Esophagus squamous epithelium (tissue), 5 donors: Measurements from ENCODE around the gene IQUB. TPM values are rescaled to one million over a fixed set of nuclear protein-coding genes. Genes with fewer than 3 reads are reported as not detected.

Source experiments
- DNase-seq: peaks from one replicate; lab custom pipeline; 2025; lab: John Stamatoyannopoulos, UW
- H3K27ac ChIP-seq, 4 donors: fragments of 200-600 bp; sonication (generic); one replicate each; pipeline ENCODE4 v1.5.1; 2016 to 2019; ENCODE audit warnings: mild to moderate bottlenecking in 1 of 4
- H3K27me3 ChIP-seq, 4 donors: fragments of 200-600 bp; sonication (generic); 1 replicate in 3 of 4; 2 replicates in 1 of 4; pipeline versions ENCODE4 v1.5.1 to v1.6.0; 2017 to 2021; ENCODE audit warnings: antibody characterized with exemption in 1 of 4
- H3K36me3 ChIP-seq, 3 donors: fragments of 200-600 bp; sonication (generic); one replicate each; pipeline ENCODE4 v1.5.1; 2016 to 2019
- H3K4me1 ChIP-seq, 3 donors: fragments of 200-600 bp; sonication (generic); one replicate each; pipeline ENCODE4 v1.5.1; 2017 to 2019
- H3K4me3 ChIP-seq, 4 donors: fragments of 200-600 bp; sonication (generic); 1 replicate in 3 of 4; 2 replicates in 1 of 4; pipeline ENCODE4 v1.5.1; 2016 to 2019; ENCODE audit warnings: mild to moderate bottlenecking in 2 of 4, moderate library complexity in 1 of 4
- H3K9me3 ChIP-seq, 3 donors: fragments of 200-600 bp; sonication (generic); one replicate each; pipeline ENCODE4 v1.5.1; 2016 to 2019
- CTCF ChIP-seq, 6 experiments: fragments of 450-650 bp in 4 of 6; fragments of 200-600 bp in 2 of 6; sonication (generic) in 2 of 6; IDR thresholded peaks; one replicate each; pipeline ENCODE4 v1.5.1; 2016 to 2019; ENCODE audit warnings: antibody characterized with exemption in 6 of 6, mild to moderate bottlenecking in 4 of 6, moderate library complexity in 4 of 6
- POLR2A ChIP-seq, 4 donors: fragments of 450-650 bp; IDR thresholded peaks; one replicate each; pipeline ENCODE4 v1.6.1; 2017; ENCODE audit warnings: antibody characterized with exemption in 4 of 4, mild to moderate bottlenecking in 4 of 4, moderate library complexity in 3 of 4
- WGBS, 2 donors: methylation state at CpG; one replicate each; pipeline ENCODE4 v1.1.5; 2018; 5-methylcytosine and 5-hydroxymethylcytosine counted together
- intact Hi-C: fragments of 100-400 bp; cut with DNase I; formaldehyde crosslinking; loops from one replicate; pipeline ENCODE4 v1.15.0; 2022
- total RNA-seq, 4 donors: library from RNA; depleted of rRNA; stranded (reverse); fragments of >200 nt; gene quantifications; one replicate each; pipeline ENCODE4 v1.1.0, GENCODE V29; 2016
- donor health status: DM: yes; HTN: yes; CAD: no.

IQUB gene
- total RNA-seq, 4 donors from 2014 or later = 0.27 TPM; not detected in 3

GRCh38 chr7:123498601-123499000 lies 35.8 kb downstream of the IQUB start:
- intact Hi-C loops = no loop called here
- DNase-seq = no peak
- WGBS, 2 donors = 30 to 31% methylated on average over 2 of the region's 2 CpGs

GRCh38 chr7:123498031-123498430 lies 36.4 kb downstream of the IQUB start:
- no peak for DNase-seq
- no peaks in the 10 kb centered on the region for H3K9me3 ChIP-seq
- H3K27ac ChIP-seq = no peak overlapping the region
- no peak overlapping the region for H3K4me3 ChIP-seq
- TF ChIP-seq CTCF (IDR thresholded peaks at IDR 0.05) = no peak
- H3K4me1 ChIP-seq = peaks cover 0 to 3% (median 0%) of the 10 kb centered on the region in 3 donors
- H3K36me3 ChIP-seq = no peaks in the 10 kb centered on the region
- peaks cover 0 to 3% (median 0%) of the 10 kb centered on the region in 4 donors for H3K27me3 ChIP-seq
- 64 to 83% methylated on average over 1 of the region's 1 CpG for WGBS, 2 donors
- intact Hi-C loops = no loop called here

More at GRCh38 chr7:123498601-123499000, 35.8 kb downstream of the IQUB start:
- Histone ChIP-seq H3K4me3 (no peak overlapping the region), H3K36me3 (no peaks in the 10 kb centered on the region), H3K4me1 (peaks cover 0 to 3% (median 0%) of the 10 kb centered on the region in 3 donors), H3K27me3 (peaks cover 0 to 3% (median 0%) of the 10 kb centered on the region in 4 donors), H3K27ac (no peak overlapping the region), H3K9me3 (no peaks in the 10 kb centered on the region)
- TF ChIP-seq POLR2A (IDR thresholded peaks at IDR 0.05) (no peak), CTCF (IDR thresholded peaks at IDR 0.05) (no peak)

GRCh38 chr7:123494193-123494796 lies 40.1 kb downstream of the IQUB start:
- no peak overlapping the region for H3K4me3 ChIP-seq
- peak in 5 of 6 experiments; percentile 48 to 76 (median 66) for TF ChIP-seq CTCF (IDR thresholded peaks at IDR 0.05)
- TF ChIP-seq POLR2A (IDR thresholded peaks at IDR 0.05) = no peak
- DNase-seq = no peak
- H3K27me3 ChIP-seq = peaks cover 0 to 3% (median 0%) of the 10 kb centered on the region in 4 donors
- no peak overlapping the region for H3K27ac ChIP-seq
- intact Hi-C loops = no loop called here
- H3K4me1 ChIP-seq = peaks cover 0 to 3% (median 0%) of the 10 kb centered on the region in 3 donors
- 3 to 7% methylated on average over 3 of the region's 3 CpGs for WGBS, 2 donors
- no peaks in the 10 kb centered on the region for H3K36me3 ChIP-seq
- H3K9me3 ChIP-seq = no peaks in the 10 kb centered on the region

GRCh38 chr7:123492485-123492884 lies 41.9 kb downstream of the IQUB start:
- no peak for TF ChIP-seq POLR2A (IDR thresholded peaks at IDR 0.05)
- no peak for TF ChIP-seq CTCF (IDR thresholded peaks at IDR 0.05)
- Histone ChIP-seq H3K4me1 (peaks cover 0 to 3% (median 0%) of the 10 kb centered on the region in 3 donors), H3K27ac (no peak overlapping the region), H3K4me3 (no peak overlapping the region), H3K27me3 (no peaks in the 10 kb centered on the region), H3K9me3 (no peaks in the 10 kb centered on the region), H3K36me3 (no peaks in the 10 kb centered on the region)
- 62 to 66% methylated on average over 3 of the region's 3 CpGs for WGBS, 2 donors
- intact Hi-C loops = no loop called here
- DNase-seq = no peak

GRCh38 chr7:123485721-123486120 lies 48.7 kb downstream of the IQUB start:
- Histone ChIP-seq H3K27me3 (no peaks in the 10 kb centered on the region), H3K36me3 (no peaks in the 10 kb centered on the region), H3K4me1 (no peaks in the 10 kb centered on the region), H3K27ac (no peak overlapping the region), H3K4me3 (no peak overlapping the region), H3K9me3 (no peaks in the 10 kb centered on the region)
- DNase-seq = no peak
- intact Hi-C loops = no loop called here
- TF ChIP-seq CTCF (IDR thresholded peaks at IDR 0.05) = no peak
- 58 to 74% methylated on average over 2 of the region's 2 CpGs for WGBS, 2 donors
